ENCODE results near the gene TMPRSS12. TPM values are rescaled to one million over a fixed set of nuclear protein-coding genes. Genes with fewer than 3 reads are reported as not detected.
"Not testable (repeated sequence)": the region's sequence is repeated elsewhere in the genome, so short reads cannot be mapped to it uniquely, and the experiment has no call there.

The TMPRSS12 gene
- not detected for total RNA-seq

- peaks cover 11% of the 10 kb centered on the region in 2 donors for H3K9me3 Mint-ChIP-seq
- ATAC-seq (replicated peaks in 1 of 2) (no peak), DNase-seq (no peak)
- H3K27ac Mint-ChIP-seq, result peak within 1 kb of the TSS; percentile 6
- peak within 1 kb of the TSS in 1 of 2 donors; percentile 27 for H3K4me3 Mint-ChIP-seq
- no peaks in the 10 kb centered on the region for H3K4me1 Mint-ChIP-seq (ENCODE audit: low read depth)
- peaks cover 3 to 11% of the 10 kb centered on the region in 2 donors for H3K36me3 Mint-ChIP-seq (ENCODE audit: insufficient read depth in 2 of 2)
- H3K27me3 Mint-ChIP-seq (ENCODE audit: low read depth), result peaks cover 10% of the 10 kb centered on the region
Observed at GRCh38 chr12:50842637-50843493, at the start of gene TMPRSS12. Gene TMPRSS12 (plus strand): TSS chr12:50842926. CDS start chr12:50842965, 39 bp downstream.

- Mint-ChIP-seq H3K9me3 (no peaks in the 10 kb centered on the region), H3K27me3 (ENCODE audit: low read depth) (no peaks in the 10 kb centered on the region), H3K27ac (no peak overlapping the region), H3K36me3 (ENCODE audit: insufficient read depth in 2 of 2) (peaks cover 13 to 43% of the 10 kb centered on the region in 2 donors), H3K4me3 (no peak overlapping the region), H3K4me1 (ENCODE audit: low read depth) (no peaks in the 10 kb centered on the region)
- DNase-seq (no peak), ATAC-seq (replicated peaks in 1 of 2) (no peak)
Observed at GRCh38 chr12:50799908-50800307, 42.8 kb upstream of the TMPRSS12 start.

GRCh38 chr12:50803230-50803875, 39.4 kb upstream of the TMPRSS12 start:
- no peaks in the 10 kb centered on the region for H3K9me3 Mint-ChIP-seq
- H3K4me3 Mint-ChIP-seq, result no peak overlapping the region
- ATAC-seq (replicated peaks in 1 of 2) (no peak), DNase-seq (no peak)
- no peaks in the 10 kb centered on the region for H3K27me3 Mint-ChIP-seq (ENCODE audit: low read depth)
- no peaks in the 10 kb centered on the region for H3K4me1 Mint-ChIP-seq (ENCODE audit: low read depth)
- H3K27ac Mint-ChIP-seq, result peak overlapping the region; percentile 8
- peaks cover 8 to 33% of the 10 kb centered on the region in 2 donors for H3K36me3 Mint-ChIP-seq (ENCODE audit: insufficient read depth in 2 of 2)

- ATAC-seq (replicated peaks in 1 of 2) (no peak), DNase-seq (no peak)
- H3K9me3 Mint-ChIP-seq, result no peaks in the 10 kb centered on the region
- H3K27me3 Mint-ChIP-seq (ENCODE audit: low read depth), result no peaks in the 10 kb centered on the region
- H3K27ac Mint-ChIP-seq, result no peak overlapping the region
- peaks cover 6 to 11% of the 10 kb centered on the region in 2 donors for H3K36me3 Mint-ChIP-seq (ENCODE audit: insufficient read depth in 2 of 2)
- H3K4me1 Mint-ChIP-seq (ENCODE audit: low read depth), result no peaks in the 10 kb centered on the region
- no peak overlapping the region for H3K4me3 Mint-ChIP-seq
Observed at GRCh38 chr12:50806176-50806575, 36.5 kb upstream of the TMPRSS12 start.

- H3K36me3 Mint-ChIP-seq (ENCODE audit: insufficient read depth in 2 of 2), result peaks cover 8 to 13% of the 10 kb centered on the region in 2 donors
- not testable (repeated sequence) for DNase-seq
Observed at GRCh38 chr12:50809131-50809530, 33.6 kb upstream of the TMPRSS12 start.

GRCh38 chr12:50814921-50815320, 27.8 kb upstream of the TMPRSS12 start:
- DNase-seq; H3K27me3 Mint-ChIP-seq (ENCODE audit: low read depth); H3K27ac Mint-ChIP-seq; H3K4me1 Mint-ChIP-seq (ENCODE audit: low read depth); H3K4me3 Mint-ChIP-seq; ATAC-seq (replicated peaks in 1 of 2); H3K9me3 Mint-ChIP-seq: not testable (repeated sequence)
- peaks cover 14 to 25% of the 10 kb centered on the region in 2 donors for H3K36me3 Mint-ChIP-seq (ENCODE audit: insufficient read depth in 2 of 2)

More at GRCh38 chr12:50809131-50809530, 33.6 kb upstream of the TMPRSS12 start:
- not testable (repeated sequence) for H3K27ac Mint-ChIP-seq; ATAC-seq (replicated peaks in 1 of 2); H3K27me3 Mint-ChIP-seq (ENCODE audit: low read depth); H3K9me3 Mint-ChIP-seq; H3K4me3 Mint-ChIP-seq; H3K4me1 Mint-ChIP-seq (ENCODE audit: low read depth)

GRCh38 chr12:50820177-50820576, 22.5 kb upstream of the TMPRSS12 start:
- H3K4me1 Mint-ChIP-seq (ENCODE audit: low read depth), result peaks cover 5% of the 10 kb centered on the region
- peaks cover 6 to 13% of the 10 kb centered on the region in 2 donors for H3K36me3 Mint-ChIP-seq (ENCODE audit: insufficient read depth in 2 of 2)
- H3K9me3 Mint-ChIP-seq, result no peaks in the 10 kb centered on the region
- DNase-seq (no peak), ATAC-seq (replicated peaks in 1 of 2) (no peak)
- H3K4me3 Mint-ChIP-seq, result no peak overlapping the region
- H3K27ac Mint-ChIP-seq, result no peak overlapping the region
- H3K27me3 Mint-ChIP-seq (ENCODE audit: low read depth), result no peaks in the 10 kb centered on the region

GRCh38 chr12:50822082-50822481, 20.6 kb upstream of the TMPRSS12 start:
- Mint-ChIP-seq H3K4me3 (no peak overlapping the region), H3K27me3 (ENCODE audit: low read depth) (no peaks in the 10 kb centered on the region), H3K9me3 (no peaks in the 10 kb centered on the region), H3K36me3 (ENCODE audit: insufficient read depth in 2 of 2) (peaks cover 0 to 4% of the 10 kb centered on the region in 2 donors), H3K4me1 (ENCODE audit: low read depth) (peaks cover 9% of the 10 kb centered on the region), H3K27ac (no peak overlapping the region)
- ATAC-seq (replicated peaks in 1 of 2) (no peak), DNase-seq (no peak)

GRCh38 chr12:50823724-50824123, 19.0 kb upstream of the TMPRSS12 start:
- ATAC-seq (replicated peaks in 1 of 2); DNase-seq; H3K4me1 Mint-ChIP-seq (ENCODE audit: low read depth); H3K36me3 Mint-ChIP-seq (ENCODE audit: insufficient read depth in 2 of 2); H3K9me3 Mint-ChIP-seq; H3K27me3 Mint-ChIP-seq (ENCODE audit: low read depth); H3K4me3 Mint-ChIP-seq; H3K27ac Mint-ChIP-seq: not testable (repeated sequence)

- DNase-seq (no peak), ATAC-seq (replicated peaks in 1 of 2) (peak; percentile 36 to 49)
- H3K27me3 Mint-ChIP-seq (ENCODE audit: low read depth), result no peaks in the 10 kb centered on the region
- no peaks in the 10 kb centered on the region for H3K36me3 Mint-ChIP-seq (ENCODE audit: insufficient read depth in 2 of 2)
- no peaks in the 10 kb centered on the region for H3K9me3 Mint-ChIP-seq
- no peak overlapping the region for H3K4me3 Mint-ChIP-seq
- peak overlapping the region; percentile 54 for H3K27ac Mint-ChIP-seq
- H3K4me1 Mint-ChIP-seq (ENCODE audit: low read depth), result peaks cover 9% of the 10 kb centered on the region
Observed at GRCh38 chr12:50824914-50825313, 17.8 kb upstream of the TMPRSS12 start.

GRCh38 chr12:50825372-50825838, 17.3 kb upstream of the TMPRSS12 start:
- Mint-ChIP-seq H3K4me1 (ENCODE audit: low read depth) (peaks cover 9% of the 10 kb centered on the region), H3K27me3 (ENCODE audit: low read depth) (no peaks in the 10 kb centered on the region), H3K4me3 (no peak overlapping the region), H3K9me3 (no peaks in the 10 kb centered on the region), H3K27ac (peak overlapping the region; percentile 54), H3K36me3 (ENCODE audit: insufficient read depth in 2 of 2) (no peaks in the 10 kb centered on the region)
- no peak for DNase-seq
- peak; percentile 56 to 70 for ATAC-seq (replicated peaks in 1 of 2)

GRCh38 chr12:50828121-50828520, 14.6 kb upstream of the TMPRSS12 start:
- Mint-ChIP-seq H3K36me3 (ENCODE audit: insufficient read depth in 2 of 2) (peaks cover under 1% of the 10 kb centered on the region in 2 donors), H3K27ac (no peak overlapping the region), H3K27me3 (ENCODE audit: low read depth) (peaks cover 11% of the 10 kb centered on the region), H3K4me1 (ENCODE audit: low read depth) (peaks cover 9% of the 10 kb centered on the region), H3K4me3 (no peak overlapping the region), H3K9me3 (peaks cover 4 to 6% of the 10 kb centered on the region in 2 donors)
- no peak for ATAC-seq (replicated peaks in 1 of 2)
- DNase-seq, result no peak

GRCh38 chr12:50828886-50829285, 13.8 kb upstream of the TMPRSS12 start:
- Mint-ChIP-seq H3K4me3 (no peak overlapping the region), H3K27me3 (ENCODE audit: low read depth) (peaks cover 11% of the 10 kb centered on the region), H3K27ac (no peak overlapping the region), H3K36me3 (ENCODE audit: insufficient read depth in 2 of 2) (peaks cover 4 to 7% of the 10 kb centered on the region in 2 donors), H3K4me1 (ENCODE audit: low read depth) (peaks cover 9% of the 10 kb centered on the region), H3K9me3 (peaks cover 9 to 11% of the 10 kb centered on the region in 2 donors)
- DNase-seq (no peak), ATAC-seq (replicated peaks in 1 of 2) (no peak)
